Hematopoietic multipotent progenitor cell treated with erythropoietin and hydrocortisone succinate and interleukin-3 and kit ligand, for 4 days (in vitro differentiated cells): ENCODE data around the gene TRIM40.
A peak's percentile ranks its signal among the peaks of the same experiment; 100 is the strongest.

Source experiments
- DNase-seq: peaks from one replicate; pipeline ENCODE4 v3.0.0-alpha.2; 2015

The TRIM40 gene

DNA sequence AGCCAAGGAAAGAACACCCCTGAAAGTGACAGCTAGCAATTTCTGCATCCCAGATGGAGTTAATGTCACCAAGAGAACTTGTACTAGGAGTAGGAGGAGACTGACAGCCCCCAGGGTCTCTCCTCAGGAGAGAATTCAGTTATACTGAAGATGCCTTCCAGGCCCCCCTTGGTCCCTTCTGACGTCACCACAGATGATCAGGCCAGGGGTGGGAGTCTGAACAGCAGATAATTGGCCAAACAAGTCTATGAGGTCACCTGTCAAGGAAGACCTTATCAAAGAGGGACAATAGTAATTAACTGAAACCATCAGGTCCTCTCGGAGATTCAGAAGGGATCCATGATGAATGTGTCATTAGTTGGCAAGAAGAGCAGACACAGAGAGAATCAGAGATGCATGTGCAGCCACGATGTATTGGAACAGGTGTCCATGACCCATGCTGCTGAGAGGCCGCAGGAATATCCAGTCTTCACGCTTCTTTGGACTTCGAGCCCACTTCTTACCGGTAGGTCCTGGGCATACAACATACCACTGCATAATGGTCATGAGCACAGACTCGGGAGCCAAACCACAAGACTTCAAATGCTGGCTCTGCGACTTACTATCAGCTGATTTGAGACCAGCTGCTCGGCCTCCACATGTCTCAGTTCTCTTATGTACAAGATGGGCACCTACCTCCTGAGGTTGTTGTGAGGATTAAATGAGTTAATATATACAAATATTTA, 14.9 kb downstream of the TRIM40 start:
- DNase-seq, result no peak

DNA sequence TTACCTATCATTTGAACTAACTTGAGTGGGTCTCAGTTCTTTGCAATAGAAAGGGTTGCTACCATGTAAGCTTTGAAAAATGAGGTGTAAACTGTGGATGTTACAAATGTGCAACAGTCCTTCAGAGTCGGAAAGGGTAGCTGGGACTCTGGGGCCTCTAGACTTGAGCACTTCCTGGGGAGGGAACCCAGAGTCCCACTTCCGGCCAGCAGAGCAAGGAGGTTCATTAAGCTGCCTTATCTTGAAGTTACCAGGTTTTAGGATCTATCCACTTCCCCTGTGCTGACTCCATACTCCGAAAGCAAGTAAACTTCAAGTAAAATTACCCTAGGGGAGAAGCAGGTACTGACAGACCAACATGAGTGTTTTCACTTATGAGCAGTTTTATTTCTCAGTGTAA, 15.6 kb downstream of the TRIM40 start:
- DNase-seq, result peak; percentile 92

DNA sequence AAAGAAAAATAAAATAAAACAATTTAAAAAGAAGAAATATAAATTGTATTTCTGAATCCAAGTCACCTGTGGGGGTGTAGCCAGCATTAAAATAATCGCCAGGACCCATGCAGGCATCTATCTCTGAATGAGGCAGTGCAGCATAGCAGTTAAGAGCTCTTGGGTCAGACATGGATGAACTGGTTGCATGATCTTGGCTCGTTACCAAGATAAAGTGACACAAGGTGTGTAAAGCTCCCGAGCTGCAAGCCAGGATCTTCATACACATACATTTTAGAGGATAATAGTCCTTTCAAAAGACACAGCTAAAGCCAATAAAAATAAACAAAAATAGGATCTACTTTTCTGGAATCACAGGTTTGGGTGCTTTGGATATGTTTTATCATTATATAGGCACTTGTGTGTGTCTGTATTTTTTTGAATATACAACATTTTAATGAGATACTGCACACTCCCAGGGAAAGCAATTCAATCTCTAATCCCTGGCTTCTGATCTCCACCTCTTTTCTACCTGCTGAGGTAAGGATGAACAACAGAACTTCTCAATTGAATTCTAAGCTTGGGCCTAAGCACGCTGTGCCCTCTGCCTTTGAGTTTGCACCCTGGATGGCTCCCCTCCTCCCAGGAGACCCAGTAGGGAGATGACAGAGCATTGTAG, 16.2 kb downstream of the TRIM40 start:
- DNase-seq, result no peak

DNA sequence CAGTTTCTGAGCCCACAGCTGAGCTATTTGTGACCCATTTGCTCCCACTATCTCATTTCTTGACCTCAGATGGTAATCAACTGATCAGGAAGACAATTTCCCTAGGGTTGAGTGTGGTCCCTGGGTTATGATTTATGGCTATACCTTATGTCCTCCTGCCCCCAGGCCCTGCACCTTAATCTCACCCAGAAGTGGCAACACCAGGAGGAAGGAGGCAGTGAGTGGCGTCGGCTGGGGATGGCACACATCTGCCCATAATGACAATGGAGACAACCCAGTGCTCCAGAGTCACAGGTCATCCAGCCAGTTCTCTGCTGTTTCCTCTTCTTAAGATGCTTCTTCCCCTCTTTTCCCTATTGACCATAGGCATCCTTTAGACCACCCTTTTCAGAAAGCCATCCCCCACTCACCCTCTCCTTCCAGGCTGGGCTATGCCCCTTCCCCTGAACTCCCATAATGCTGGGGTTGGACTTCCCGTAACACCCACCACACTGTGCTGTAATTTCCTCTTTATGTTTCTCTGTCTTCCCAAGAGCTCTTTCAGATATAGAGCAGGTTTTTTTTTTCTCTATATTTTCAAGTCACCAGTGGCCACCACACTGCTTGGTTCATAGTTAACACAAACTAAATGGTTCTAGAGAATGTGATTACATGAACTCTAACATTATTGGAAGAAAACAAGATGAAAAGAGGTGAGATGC, 17.1 kb downstream of the TRIM40 start:
- DNase-seq, result no peak

DNA sequence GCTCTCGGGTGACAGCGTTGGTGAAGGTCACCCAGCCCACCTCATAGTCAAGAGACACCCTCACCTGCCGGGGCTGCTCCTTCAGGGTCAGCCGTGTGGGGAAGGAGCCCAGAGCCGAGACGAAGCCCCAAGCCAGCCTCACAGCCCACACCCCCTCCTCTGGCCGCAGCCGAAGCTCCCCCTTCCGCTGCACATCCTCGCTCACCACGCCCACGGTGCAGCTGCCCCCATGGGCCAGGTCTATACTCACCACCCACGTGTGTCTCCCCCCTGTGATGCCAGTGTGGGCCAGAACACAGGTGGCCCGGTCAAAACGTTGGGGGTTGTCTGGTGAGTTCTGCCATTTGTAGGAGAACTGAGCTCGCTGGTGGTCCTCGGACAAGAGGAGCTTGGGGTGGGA, 18.1 kb downstream of the TRIM40 start:
- no peak for DNase-seq

DNA sequence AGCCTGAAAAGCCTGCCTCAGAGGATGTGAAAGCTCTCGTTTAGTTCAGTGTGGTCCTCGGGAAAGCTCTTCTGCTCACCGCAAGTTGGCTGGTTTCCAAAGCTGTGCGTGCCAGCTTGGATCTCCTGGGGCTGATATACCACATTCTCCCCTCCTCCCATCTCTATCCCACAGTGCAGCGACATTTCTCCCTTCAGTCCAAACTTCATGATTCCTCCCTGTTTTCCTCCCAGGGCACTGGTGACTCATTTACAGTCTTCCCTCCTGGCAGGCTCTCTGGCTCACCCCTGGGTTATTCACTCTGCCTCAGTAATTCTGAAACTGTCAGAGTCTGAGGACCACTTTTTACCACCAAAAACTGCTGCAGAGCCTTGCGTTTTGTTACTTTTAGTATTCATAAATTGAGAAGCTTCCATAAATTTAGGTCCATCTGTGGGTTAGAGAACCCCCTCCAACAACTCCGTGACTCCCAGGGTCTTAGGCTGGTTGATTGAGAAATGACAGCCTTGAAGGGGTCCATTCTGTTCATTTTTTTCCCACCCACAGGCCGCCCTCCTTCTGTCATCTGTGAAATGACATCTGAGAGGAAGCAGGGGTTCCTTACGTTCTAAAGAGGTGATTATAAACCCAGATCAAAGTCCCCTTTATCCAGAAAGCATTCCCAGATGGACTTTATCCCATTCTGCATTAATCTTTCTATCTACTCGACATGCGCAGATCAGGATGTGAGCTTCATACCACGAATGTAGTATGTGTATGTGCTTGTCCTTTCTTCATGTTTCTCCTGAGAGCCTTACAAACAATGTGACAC, 19.0 kb downstream of the TRIM40 start:
- DNase-seq, result no peak

DNA sequence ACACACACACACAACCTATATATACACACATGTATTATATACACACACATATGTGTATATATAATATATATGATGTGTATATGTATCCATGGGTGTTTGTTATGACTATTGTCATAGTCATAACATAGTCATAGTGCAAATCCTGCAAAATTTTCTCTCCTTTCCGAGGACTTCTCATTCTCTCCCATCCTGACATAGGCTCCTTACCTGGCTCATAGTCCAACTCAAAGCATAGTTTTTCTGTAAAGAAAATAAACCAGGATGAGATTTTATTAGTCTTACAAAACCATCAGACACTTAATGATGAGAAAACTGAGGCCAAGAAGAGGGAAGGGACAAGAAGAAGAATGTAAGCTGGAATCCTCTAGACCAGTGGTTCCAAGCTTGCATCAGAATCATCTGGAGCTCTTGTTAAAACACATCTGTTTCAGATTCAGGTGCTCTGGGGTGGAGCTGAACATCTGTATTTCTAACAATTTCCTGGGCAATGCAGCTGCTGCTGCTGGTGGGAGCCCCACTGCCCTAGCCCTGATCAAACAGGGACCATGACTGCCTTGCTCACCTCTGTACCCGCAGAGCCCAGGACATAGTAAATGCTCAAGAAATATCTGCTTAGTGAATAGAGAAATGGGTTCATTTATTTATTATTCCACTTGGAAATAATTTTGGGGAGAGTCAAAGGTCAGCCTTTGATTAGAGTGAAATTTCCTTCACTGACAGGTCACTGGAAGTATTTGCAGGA, 19.8 kb downstream of the TRIM40 start:
- no peak for DNase-seq

DNA sequence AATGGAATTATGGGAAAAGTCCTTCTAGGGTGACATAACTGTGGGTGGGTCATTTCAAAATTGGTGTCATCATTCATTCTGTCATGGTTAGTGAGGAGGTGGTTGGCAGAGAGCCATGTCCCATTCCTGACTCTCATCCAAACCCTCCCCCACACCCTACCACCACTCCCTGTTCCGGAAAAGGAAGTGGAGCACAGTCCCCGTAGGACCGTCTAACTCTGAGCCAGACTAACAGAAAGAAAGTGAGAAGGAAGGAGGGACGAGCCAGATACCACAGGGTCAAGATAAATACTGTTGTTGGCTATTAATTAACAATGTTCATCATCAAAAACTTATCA, 20.3 kb downstream of the TRIM40 start:
- DNase-seq, result peak; percentile 31

DNA sequence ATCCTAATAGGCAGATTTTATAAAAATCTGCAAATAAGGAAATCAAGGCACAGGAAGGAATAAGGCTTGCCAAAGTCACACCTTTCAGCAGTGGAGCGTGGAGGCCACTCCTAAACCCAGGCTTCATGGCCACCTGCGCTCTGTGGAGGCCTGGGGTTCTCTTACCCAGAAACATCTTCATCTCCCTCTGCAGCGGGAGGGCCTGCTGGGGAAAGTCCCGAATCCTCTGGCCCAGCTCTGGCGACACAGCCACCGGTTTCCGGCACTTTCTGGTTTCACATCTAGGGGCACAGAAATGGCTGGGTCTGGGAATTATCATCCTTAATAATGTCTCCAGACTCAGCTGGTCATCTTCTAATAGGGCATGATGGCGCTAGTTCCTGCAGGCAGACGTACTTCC, 20.8 kb downstream of the TRIM40 start:
- no peak for DNase-seq

DNA sequence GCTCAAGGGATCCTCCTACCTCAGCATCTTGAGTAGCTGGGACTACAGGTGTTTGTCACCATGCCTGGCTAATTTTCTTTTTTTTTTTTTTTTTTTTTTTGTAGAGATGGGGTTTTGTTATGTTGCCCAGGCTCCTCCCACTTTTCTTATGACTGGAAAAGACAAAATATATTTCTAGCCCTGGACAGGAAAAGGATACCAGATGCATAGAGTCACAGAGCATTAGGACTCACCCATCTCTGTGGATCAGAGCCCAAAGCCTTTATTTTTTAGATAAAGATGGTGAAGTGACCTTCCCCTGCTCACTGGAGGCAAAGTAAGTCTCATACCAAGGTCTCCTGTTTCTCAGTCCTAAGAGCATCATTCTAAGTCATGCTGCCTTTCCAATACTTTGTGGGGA, 21.6 kb downstream of the TRIM40 start:
- no peak for DNase-seq

DNA sequence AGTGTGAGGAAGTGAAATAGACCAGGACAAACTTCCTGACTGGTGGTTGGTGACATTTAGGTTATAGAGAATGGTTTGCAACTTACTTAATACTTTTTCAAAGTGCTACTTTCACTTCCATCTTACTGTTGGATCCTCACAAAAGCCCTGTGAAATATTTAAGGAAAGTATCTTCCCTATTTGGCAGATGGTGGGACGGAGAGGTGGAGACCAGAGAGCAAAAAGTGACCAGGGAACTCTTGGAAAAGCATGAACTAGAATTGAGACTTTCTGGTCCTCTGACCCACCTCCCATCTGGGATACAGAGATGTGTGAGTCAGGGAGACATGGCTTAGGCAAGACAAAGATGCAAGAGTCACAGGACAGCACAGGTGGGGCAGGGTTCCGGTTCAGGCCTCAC, 22.1 kb downstream of the TRIM40 start:
- DNase-seq, result no peak

DNA sequence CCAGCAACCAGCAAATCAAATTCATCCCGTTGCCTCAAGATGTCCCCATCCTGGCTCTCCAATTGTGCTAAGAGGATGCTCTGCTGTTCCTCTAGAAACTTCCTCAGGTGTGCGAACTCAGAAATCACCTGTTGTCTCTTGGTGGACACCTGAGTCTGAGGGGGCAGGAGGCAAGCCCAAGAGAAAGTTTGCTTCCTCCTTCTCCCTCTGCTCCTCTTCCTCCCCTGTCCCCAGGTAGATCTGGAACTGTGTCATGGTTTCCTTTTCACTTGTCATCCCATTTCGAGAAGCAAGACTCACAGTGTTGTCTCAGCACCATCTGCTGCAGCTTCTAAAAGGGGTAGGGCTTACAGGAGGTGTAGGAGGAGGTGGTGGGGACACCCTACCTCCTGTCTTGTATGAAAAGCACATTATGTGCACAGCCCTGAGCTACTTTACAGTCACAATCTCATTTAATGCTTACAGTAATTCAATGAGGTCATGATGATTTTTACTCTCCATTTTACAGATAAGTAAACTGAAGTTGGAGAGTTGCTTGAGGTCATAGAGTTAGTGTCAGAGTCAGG, 22.6 kb downstream of the TRIM40 start:
- DNase-seq, result no peak

DNA sequence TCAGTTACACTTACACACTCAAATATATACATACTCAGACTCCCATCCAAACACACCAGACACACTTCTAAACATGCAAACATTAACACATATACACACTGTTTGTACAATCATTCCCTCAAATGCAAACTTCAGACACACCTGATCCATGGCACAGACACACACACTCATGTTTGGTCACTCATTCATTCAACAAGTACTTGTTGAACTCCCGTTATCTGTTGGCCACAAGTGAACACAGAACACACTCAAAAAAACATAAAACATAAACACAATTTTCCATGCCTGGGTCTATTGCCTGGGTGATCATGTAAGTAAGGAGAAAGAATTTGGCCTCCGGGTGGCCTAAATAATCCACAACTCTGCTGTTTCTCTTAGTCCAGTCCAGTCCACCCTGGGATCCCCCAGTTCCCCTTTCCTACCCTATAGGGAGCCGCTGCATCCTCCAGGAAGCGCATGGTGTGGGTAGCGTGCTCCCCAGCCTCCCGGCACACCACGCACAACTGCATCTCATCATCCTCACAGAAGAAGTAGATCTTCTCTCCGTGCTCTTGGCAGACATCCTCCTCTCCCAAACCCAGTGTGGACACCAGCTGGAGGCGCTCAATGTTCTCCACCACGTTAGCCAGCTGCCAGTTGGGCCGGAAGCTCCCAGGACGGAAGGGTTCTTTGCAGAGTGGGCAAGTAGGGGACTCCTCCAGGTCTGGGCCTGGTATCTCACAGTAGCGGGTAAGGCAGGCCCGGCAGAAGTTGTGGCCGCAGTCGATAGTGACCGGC, 24.3 kb downstream of the TRIM40 start:
- DNase-seq, result no peak

DNA sequence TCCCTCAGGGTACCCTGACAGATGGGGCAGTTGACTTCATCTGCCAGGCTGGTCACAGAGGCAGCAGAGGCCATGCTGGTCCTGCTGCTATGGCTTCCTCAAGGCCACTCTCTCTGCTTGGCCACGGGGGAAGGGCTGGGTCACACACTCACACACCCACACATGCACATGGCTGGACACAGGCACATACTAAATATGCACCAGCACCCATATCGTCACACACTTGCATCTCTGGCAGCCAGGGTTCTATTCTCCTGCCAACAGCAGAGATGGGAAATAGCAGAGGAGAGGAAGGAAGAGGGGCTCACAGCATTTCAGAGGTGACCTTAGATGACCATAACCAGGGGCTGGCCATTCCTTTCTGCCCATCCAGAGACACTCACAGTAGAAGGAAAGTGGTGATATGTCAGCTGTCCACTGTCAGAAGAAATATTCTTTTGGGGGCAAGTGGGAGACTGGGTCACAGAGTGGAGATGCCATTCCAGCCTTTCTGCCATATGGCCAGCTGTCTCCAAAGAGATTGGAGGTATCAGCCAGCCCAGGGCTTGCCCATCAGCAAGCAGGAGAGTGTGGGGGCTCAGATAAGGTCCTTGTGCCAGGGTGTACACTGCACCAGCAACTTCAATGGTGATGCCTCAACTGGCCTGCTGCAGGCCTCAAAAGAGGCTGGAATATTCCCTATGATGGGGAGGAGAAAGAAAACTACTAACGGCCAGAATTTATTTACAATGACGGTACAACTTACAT, 25.0 kb downstream of the TRIM40 start, which contains the start of gene TRIM10:
TSS of gene TRIM10 (minus strand) at position 427 of the 747 bp plus-strand sequence. CDS start at position 74, 353 bp downstream.
- peak; percentile 87 for DNase-seq

DNA sequence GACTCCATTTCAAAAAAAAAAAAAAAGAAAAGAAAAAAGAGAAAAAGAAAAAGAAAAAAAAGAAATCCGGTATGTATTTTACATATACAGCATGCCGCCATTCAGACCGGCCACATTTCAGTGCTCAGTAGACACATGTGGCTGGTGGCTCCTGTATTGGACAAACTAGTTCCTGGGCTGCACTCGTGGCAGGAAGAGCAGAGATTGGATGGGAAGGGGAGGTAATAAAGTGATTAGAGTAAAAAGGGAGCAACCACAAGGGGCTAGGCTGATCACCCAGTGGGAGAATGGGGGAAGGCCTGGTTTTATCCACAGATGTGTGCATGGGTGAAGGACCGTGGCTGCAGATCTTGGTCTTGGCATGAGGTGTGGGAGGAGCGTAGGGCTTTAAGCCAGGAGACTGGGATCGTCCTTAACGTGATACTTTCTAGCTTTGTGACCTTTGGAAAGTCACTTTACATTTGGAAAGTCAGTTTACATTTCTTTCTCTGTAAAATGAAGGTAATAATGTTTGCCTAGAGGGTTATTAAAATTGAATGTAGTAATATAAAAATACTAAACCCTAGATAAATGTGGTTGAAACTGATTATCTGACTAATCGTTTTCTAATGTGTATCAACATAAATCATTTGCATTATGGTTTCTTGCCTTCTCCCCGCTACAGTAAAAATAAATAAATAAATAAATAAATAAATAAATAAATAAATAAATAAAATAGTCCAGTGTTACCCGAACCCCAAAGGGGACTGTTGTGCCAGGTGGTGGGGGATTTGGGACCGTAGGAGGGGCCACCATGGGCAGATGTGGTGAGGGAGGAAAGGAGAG, 26.5 kb downstream of the TRIM40 start:
- DNase-seq, result no peak

DNA sequence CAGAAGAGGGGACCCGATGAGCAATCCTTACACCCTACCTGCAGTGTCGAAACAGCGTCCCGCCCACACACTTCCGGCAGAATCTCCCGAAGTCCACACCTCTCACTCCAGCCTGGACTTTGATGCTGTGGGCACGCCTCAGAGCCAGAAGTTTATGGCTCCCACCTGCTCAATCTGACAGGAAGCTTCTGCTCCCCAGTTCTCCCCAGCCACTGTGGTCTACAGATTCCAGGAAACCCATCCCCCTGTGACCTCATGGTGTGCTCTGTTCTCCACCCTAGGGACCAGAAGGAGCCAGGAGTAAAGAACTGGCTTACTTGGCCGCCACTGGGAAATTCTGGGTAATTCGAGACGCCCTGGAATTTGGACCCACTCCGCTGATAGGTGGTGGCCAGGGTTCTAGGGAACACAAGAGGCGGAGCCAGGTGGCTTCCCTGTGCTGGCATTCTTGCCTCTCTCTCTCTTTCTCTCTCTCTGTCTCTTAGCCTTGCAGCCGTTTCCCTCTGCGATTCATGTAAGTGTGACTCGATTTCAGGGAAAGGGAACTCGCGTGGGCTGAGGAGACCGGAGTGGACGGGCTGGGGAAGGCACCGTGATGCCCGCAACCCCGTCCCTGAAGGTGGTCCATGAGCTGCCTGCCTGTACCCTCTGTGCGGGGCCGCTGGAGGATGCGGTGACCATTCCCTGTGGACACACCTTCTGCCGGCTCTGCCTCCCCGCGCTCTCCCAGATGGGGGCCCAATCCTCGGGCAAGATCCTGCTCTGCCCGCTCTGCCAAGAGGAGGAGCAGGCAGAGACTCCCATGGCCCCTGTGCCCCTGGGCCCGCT, 27.4 kb downstream of the TRIM40 start, which contains the start of gene TRIM15:
TSS of gene TRIM15 (plus strand) at position 457 of the 828 bp plus-strand sequence. CDS start at position 596, 139 bp downstream.
- DNase-seq, result peak; percentile 51

DNA sequence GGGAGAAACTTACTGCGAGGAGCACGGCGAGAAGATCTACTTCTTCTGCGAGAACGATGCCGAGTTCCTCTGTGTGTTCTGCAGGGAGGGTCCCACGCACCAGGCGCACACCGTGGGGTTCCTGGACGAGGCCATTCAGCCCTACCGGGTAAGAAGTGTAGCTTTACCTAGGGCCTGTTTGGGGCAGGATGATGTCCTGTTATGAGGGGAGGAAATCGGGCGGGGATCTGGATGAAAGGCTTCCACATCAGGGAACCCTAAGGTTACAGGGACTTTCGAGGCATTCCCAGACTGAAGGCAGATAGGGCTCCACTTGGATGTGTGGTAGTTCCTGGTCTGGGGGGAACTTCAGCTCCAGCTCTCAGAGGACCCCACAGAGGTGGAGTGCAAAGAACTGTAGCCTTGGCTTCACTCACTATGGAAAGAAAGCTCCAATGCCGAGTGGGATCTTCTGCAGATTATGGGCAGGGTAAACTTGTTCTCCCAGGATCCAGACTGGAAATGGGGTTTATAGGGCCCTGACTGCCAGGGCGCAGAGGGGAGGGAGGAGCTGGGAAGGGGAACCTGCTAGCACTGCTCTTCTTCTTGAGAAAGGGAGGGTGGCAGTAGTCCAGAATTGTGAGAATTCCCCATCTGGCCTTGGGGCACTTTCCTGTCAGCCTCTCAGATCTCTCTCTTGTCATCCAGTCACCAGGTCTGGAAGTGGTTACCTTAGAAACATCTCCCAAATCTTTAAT, 28.1 kb downstream of the TRIM40 start:
- no peak for DNase-seq

DNA sequence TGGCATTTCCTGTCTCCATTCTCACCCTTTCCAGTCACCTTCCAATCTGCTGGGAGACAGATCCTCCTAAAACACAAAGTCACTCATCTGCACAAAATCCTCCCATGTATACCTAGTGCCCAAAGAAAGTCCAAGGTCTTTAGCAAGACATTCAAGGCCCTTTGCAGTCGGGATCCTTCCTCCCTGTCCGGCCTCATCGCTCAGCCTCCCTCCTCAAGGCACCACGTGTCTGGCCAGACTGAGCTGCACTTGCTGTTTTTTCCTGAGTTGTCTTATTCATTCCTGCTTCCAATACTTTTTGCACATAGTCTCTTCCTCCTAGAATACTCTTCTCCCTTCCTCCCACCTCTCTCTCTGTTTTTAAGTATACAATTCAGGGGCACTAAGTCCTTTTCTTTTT, 28.8 kb downstream of the TRIM40 start:
- DNase-seq, result no peak
